ENCODE results near the gene CISTR.
"Not testable (repeated sequence)": the region's sequence is repeated elsewhere in the genome, so short reads cannot be mapped to it uniquely, and the experiment has no call there.

Gene CISTR

DNA sequence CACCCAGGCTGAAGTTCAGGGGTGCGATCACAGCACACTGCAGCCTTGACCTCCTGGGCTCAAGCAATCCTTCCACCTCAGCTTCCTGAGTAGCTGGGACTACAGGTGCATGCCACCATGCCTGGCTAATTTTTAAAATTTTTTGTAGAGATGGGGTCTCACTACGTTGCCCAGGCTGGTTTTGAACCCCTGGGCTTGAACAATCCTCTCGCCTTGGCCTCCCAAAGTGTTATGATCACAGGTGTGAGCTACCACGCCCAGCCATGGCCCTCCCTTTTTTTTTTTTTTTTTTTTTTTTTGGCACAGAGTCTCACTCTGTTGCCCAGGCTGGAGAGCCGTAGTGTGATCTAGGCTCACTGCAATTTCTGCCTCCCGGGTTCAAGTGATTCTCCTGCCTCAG, 33.2 kb downstream of the CISTR start:
- DNase-seq: not testable (repeated sequence)

GRCh38 chr12:53717319-53717718, 34.5 kb downstream of the CISTR start:
- DNase-seq: no peak

DNA sequence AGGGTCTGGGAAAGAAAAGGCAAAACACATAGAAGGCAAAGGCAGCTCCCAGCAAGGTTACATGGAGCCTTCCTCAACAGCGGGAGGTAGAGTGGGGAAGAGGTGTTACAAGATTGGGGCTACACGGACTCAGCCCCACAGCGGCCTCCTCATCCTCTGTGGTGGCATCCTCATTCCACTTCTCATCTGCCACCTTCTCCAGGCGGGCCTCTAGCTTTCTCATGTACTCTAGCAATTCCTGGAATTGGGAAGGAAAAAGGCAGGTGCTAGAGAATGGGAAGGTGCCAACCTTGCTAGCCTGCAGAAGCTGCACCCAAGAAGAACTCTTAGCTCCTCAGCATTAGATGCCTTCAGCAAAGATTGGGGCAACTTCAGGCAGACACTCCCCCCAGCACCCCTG, 37.8 kb downstream of the CISTR start:
- DNase-seq: no peak

GRCh38 chr12:53713516-53713915, 38.3 kb downstream of the CISTR start:
- DNase-seq: no peak

- DNase-seq: no peak
Observed at GRCh38 chr12:53712059-53712643, 39.6 kb downstream of the CISTR start.

GRCh38 chr12:53710091-53710490, 41.7 kb downstream of the CISTR start:
- DNase-seq: no peak

DNA sequence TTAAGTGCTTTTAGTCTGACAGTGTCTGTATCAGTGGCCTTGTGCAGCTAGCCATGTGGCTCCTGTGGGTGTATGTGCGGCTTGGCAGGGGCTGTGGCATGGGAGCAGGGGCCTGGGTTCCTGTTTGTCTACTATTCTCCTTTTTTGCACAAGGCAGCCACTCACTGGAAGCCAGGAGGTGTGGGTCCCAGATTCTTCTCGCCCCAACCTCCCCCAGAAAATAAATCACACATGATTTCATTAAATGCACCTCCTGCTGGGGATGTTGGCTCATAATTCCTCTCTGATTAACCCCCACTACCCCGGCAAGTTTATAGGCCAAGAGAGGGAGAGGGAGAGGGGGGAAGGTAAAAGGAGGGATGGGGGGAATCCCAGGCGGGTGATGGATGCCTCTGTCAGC, 42.1 kb downstream of the CISTR start:
- DNase-seq: no peak

DNA sequence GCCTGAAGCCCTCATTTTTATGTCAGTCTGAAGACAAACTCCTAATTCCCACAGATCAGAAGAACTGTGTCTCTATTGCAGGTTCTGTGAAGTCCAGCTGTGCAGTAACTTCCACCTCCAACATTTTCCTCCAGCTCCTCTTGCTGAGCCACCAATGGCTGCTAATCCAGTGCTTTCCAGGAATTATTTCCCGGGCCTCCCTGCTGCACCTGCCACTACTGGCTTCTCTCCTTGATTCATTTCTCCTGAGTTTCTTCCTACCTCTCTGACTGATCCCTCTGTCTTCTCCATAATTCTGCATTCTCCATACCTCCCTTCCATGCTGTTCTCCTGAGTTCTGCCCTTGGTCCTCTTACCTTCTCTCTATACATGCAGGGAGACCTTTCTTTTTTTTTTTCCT, 45.7 kb downstream of the CISTR start:
- no peak for DNase-seq

DNA sequence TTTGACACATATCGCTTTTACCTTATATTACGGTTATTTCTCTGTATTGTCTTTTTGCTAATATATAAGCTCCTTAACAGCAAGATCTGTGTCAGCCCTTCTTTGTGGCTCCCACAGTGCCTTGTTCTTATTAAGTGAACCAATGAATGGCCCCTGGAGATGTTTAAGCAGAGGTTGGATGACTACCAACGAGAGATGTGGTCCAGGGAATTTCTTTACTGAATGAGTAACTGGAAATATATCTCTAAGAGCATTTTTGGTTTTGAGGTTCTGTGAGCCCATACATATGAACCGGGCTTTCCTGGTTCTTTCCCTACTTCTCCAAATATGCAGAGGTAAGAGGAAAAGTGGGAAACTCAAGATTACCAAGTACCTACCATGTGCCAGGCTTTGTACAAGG, 48.0 kb downstream of the CISTR start:
- DNase-seq: no peak

GRCh38 chr12:53701518-53702264, 50.1 kb downstream of the CISTR start:
- peak; percentile 80 for DNase-seq

- no peak for DNase-seq
Observed at GRCh38 chr12:53700567-53700966, 51.2 kb downstream of the CISTR start.

DNA sequence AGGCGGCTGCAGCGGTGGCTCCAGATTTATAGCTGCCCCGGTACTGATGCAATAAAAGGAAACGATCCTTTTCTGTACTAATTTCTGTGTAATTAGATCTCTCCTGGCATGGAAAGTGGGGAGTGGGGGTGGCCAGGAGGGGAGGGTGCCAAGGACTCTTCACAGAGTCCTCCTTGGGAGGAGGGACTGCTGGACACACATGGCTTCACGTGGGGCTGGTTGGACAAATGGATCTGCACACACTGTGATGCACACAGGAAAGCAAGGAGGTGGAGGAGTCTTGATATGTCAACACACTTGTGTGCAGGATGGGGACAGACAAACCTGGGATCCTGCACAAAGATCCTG, 52.1 kb downstream of the CISTR start:
- DNase-seq: no peak

- no peak for DNase-seq
Observed at GRCh38 chr12:53698948-53699677, 52.7 kb downstream of the CISTR start.

- DNase-seq: no peak
Observed at GRCh38 chr12:53696655-53697331, 55.0 kb downstream of the CISTR start.
